Measurements from ENCODE around the gene MRPL10. TPM values are rescaled to one million over a fixed set of nuclear protein-coding genes. Genes with fewer than 3 reads are reported as not detected.
"Not testable (repeated sequence)": the region's sequence is repeated elsewhere in the genome, so short reads cannot be mapped to it uniquely, and the experiment has no call there.

The MRPL10 gene
- total RNA-seq, 1 donor = 93.2 TPM

DNA sequence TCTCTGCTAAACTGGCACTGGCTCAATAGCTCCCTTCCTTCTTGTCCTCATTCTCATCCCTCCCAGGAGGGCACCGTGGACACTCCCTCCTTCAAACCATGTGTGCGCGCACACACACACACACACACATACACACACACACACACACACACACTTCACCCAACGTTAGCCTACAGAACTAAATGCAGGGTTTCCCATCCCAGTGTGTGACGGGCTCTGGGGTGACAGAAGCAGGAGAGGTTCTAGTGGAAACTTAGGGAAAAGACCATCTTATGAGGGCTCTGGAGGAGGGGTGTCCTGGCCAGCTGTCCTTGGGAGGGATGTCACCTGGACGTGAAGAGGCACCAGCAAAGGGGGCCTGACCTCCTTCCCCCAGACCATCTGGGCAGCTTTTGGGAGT is 29.4 kb downstream of the MRPL10 start:
- DNase-seq (ENCODE audit: low read depth in 2 of 3, low spot score in 2 of 3) = no peak

DNA sequence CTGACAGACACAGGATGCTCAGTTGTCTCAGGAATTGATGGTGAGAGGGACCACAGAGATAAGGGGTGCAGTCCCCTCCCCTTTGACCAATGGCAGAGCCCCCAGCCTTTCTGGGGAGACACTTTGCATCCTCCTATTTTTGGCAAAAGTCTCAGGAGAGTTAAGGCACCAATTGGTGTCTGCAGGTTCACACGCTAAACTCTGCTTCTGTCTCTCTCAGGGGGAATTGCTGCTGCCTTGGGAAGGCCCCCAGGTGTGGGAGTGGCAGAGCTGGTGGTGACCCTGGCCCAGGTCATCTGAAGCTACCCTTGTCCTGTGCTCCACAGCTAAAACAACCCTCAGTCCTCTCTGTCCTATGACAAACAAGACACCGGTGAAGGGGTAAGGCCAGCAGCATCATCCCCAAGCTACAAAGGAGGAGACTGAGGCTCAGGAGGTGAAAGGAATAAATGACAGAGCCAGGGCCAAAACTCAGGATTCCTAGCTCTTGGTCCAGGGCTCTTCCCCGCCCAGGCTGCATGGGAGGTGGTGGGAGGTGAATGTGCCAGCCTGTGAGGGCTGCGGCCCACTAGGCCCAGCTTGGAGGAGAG is 30.1 kb downstream of the MRPL10 start:
- DNase-seq (ENCODE audit: low read depth in 2 of 3, low spot score in 2 of 3) = no peak

DNA sequence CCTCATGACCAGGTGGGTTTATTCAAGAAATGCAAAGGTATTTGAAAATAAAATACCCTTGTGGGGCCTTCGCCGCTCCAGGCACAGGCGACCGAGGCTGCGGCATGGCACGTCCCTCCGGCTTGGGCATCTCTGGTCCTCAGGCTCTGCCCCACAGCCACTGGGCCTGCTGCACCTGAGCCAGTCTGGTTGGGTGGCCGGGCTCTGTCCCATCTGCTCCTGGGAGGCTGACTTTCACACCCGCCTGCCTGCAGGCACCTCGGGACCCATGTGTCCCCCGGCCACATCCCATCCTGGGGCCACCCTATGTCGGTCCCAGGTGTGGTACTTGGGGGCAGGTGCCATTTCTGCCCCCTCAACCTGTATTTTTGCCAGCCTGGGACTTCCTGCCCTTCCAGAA is 30.7 kb downstream of the MRPL10 start:
- no peak for DNase-seq (ENCODE audit: low read depth in 2 of 3, low spot score in 2 of 3)

DNA sequence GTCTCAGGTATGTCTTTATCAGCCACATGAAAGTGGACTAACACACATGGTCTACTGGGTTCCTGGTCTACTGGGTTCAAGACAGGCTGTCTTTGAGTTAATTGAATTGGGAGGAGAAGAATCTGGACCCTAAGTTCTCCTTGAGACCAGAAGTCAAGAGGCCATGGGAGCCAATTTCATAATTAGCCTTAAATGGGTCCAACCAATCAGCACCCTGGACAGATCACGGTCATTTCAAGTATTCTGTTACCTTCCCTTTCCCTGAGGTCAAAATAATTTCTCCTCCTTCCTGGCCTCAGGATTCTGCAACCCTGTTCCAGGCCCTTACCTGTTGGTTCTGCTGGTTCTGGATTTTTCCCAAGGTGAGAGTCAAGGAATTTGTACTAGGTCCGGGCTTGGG is 33.5 kb downstream of the MRPL10 start:
- DNase-seq (ENCODE audit: low read depth in 2 of 3, low spot score in 2 of 3) = peak in 1 of 3 donors; percentile 24

DNA sequence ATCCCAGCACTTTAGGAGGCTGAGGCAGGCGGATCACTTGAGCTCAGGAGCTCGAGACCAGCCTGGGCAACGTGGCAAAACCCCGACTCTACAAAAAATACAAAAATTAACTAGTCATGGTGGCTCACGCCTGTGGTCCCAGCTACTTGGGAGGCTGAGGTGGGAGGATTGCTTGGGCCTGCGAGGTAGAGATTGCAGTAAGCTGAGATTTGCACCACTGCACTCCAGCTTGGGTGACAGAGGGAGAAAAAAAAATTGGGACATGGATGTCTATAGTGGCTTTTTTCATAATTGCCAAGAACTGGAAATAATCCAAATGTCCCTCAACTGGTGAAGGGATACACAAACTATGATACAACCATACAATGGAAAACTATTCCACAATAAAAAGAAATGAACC is 38.4 kb downstream of the MRPL10 start:
- DNase-seq (ENCODE audit: low read depth in 2 of 3, low spot score in 2 of 3) = no peak

DNA sequence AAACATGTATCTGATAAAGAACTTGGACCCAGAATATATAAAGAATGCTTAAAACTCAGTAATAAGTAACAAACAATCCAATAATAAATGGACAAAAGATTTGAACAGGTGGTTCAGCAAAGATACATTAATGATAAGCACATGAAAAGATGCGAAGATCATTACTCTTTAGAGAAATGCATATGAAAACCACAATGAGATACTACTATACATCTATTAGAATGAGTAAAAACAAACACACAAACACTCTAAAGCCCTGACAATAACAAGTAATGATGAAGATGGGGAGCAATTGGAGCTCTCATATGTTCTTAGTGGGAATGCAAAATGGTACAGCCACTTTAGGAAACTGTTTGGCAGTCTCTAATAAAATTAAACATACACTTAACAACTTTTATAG is 38.9 kb downstream of the MRPL10 start:
- no peak for DNase-seq (ENCODE audit: low read depth in 2 of 3, low spot score in 2 of 3)

DNA sequence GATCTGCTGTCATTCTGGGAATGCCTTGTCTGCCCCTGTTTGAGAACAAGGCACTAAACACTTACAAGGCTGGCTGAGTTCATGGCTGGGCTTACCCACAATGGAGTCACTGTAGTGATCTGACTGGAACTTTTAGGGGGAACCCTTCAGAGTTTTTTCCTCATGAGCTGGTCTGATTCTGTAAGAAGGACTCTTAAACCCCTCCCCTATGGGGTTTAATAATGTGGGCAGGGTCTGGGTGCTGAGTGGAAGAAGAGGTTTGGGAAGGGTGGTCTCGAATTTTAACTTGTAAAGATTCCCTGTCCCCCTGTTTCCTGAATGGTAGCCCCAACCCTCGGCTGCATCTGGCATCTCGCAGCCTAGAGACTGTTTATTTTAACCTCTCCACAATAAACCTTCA is 40.3 kb downstream of the MRPL10 start:
- no peak for DNase-seq (ENCODE audit: low read depth in 2 of 3, low spot score in 2 of 3)

DNA sequence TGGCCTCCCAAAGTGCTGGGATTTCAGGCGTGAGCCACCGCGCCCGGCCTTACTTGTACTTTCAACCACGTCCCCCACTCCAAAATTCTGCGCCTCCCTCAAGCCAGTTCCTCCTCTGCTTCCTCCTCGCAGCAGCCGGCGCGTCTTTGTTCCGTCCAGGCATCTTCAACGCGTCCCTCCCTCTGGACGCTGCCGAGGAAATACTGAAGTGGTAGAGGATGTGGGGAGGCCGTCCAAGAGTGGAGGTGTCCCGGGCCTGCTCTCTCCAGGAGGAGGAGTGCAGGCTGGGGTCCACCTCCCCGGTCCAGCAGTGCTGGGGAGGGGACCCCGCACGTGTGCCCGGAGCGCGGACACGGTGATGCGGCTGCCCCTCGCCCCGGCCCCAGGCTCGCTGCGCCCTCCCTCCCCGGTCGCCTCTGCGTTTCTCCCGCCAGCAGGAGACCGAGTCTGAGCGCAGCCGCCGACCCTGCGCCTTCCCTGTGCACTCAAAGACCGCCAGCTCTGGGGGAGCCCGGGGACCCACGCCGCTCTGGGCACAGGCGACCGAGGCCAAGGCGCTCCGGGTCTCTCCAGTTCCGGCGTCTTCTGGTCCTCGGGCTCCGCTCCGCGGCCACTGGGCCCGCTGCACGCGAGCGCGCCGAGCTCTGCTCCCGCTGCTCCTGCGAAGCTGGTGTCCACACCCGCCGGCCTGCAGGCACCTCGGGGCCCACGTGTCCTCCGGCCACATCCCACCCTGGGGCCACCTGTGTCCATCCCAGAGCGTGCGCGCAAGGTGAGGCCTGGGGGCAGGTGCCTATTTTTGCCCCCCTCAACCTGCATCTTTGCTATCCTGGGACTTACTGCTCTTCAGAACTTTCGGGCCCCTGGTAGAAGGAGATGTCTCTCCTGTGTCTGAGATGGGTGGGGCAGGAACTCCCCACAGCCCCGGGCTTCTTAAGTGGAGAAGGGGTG is 41.5 kb downstream of the MRPL10 start:
- DNase-seq (ENCODE audit: low read depth in 2 of 3, low spot score in 2 of 3) = peak in 2 of 3 donors; percentile 44 to 49

DNA sequence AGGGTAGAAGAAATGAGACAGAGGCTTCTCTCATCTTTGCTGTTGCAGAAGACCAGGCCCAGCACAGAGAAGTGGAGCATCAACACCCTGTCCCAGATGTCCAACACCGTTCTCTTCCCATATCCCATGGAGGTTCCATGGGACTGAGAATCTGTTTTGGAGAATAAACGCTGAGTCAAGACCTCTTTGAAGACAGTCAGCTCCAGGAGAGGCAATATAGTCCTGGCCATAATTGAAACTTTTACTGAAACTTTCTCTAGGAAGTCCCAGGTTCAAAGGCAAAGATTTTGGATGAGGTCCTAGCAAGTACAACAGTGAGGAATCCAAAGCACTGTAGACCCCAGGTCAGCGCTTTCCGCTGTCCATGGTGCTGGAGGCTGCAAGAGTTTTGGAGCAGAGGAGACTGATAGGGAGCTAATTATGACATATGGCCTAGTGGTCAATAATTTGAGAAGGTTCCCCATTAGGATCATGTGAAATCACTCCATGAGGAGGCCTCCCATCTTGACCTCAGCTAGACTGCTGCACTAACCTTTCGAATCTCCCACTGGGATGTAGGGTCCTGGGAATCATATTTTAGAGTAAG is 45.7 kb downstream of the MRPL10 start:
- DNase-seq (ENCODE audit: low read depth in 2 of 3, low spot score in 2 of 3) = peak in 2 of 3 donors; percentile 55 to 73

DNA sequence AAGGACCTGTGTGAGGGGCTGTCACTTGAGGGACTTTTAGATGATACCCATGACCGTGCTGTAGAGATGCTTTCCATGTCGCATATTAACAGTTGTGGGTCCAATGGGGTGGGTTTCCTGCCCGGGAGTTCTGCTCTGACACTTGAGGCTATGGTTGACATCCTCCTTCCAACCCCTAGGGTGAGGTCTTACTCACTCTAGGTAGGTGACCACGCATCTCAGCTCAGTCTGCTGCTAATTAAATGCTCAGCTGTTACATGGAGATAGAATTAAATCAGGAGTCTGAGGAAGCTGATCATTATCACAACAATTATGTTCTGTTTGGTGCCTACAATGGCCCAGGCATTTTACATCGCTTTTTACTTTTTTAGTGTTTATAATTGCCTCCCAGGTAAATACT is 49.9 kb downstream of the MRPL10 start:
- no peak for DNase-seq (ENCODE audit: low read depth in 2 of 3, low spot score in 2 of 3)

DNA sequence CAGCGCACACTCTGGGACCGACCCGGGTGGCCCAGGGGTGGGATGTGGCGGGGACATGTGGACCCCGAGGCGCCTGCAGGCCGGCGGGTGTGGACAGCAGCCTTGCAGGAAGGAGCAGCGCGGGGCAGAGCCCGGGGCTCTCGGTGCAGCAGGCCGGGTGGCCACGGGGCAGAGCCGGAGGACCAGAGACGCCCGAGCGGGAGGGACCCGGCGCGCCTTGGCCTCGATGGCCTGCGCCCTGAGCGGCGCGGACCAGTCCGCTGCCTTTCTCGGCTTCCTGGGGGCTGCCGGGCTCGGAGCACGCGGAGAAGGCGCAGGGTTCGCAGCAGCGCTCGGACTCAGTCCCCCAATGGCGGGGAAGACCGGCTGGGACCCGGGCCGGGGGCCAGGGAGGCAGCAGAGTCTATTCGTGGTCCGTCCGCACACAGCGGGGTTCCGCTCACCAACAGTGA is 53.1 kb downstream of the MRPL10 start:
- no peak for DNase-seq (ENCODE audit: low read depth in 2 of 3, low spot score in 2 of 3)

DNA sequence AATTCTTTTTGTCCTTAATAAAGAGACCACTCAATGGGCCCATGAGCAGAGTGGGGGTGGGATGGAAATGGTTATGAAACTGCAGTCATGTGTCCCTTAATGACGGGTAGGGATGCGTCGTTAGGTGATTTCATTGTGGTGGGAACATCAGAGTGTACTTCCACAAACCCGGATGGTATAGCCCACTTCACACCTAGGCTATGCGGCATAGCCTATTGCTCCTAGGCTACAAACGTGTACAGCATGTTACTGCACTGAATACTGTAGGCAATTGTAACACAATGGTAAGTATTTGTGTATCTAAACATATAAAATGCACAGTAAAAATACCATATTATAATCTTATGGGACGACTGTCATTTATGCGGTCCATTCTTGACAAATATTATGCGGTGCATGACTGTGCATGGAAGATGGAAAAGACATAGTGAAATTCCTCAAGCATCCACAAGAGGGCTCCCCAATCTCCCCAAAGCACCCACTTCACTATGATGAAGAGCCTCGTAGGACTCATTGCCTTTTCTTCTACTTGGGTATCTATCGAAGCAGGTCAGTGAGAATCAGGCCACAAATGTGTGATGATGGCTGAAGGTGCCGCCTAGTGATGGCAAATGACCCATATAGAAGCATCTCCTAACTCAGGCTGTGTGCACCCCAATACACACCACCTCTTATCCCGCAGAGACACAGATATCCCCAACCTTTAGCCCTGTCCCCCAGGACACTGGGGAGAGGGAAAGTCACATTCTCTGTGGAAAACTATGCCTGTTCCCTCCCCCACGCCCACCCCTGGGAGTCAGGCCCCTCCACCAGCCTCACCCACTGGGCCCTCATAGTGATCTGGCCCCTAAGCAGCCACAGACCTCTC is 54.8 kb downstream of the MRPL10 start:
- peak in 2 of 3 donors; percentile 18 to 71 for DNase-seq (ENCODE audit: low read depth in 2 of 3, low spot score in 2 of 3)

DNA sequence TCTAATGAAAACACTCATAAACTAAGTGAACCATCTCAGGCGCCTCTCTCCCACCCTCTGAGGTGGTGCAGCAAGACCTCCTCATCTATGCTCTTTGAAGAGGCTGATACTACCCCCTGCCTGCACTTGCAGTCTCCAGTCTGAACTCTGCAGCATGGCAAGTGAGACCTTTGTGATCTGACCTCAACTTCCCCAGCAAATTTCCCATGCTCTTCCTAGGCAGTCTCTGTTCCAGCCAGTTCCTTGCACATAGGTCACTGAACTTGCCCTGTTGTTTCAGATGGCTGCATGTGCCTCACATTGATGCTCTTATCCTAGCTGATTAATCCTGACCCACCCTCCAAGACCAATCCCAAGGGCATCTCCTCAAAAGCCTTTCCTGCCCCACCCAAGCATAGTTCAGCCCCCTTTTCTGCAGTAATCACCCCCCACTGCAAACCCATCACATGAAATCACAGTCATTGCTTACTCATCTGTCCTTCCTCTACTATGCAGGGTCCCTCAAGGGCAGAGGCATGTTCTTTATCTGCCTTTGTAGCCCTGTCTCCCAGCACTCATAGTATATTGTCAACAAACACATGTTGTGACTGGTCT is 56.3 kb downstream of the MRPL10 start:
- DNase-seq (ENCODE audit: low read depth in 2 of 3, low spot score in 2 of 3) = no peak

DNA sequence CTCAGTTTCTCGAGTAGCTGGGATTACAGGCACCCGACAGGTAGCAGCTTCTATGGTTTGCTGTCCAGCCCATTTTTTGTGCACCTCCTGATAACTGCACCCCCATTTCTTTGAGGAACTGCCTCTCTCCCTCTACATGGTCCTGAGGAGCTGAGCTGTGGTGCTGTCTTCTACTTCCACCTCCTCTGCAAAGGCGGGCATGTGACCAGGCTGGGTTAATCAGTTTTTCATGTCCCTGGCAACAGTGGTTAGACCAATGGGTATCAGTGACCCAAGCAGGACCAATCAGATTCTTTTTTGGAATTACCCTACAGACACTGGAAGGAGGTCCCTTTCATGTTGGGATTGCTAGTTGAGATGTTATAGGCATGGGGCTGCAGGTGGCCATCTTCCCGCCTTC is 57.0 kb downstream of the MRPL10 start:
- DNase-seq (ENCODE audit: low read depth in 2 of 3, low spot score in 2 of 3) = no peak

DNA sequence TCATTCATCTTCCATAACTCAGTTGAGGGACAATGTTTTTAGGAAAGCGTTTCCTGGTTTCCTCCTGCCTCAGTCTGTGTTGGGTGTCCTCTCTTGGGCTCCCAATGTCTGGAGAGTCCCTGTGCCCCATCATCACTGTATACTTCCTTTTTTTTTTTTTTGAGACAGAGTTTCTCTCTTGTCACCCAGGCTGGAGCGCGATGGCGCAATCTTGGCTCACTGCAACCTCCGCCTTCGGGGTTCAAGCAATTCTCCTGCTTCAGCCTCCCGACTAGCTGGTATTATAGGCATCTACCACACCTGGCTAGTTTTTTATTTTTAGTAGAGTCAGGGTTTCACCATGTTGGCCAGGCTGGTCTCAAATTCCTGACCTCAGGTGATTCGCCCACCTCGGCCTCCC is 57.7 kb downstream of the MRPL10 start:
- not testable (repeated sequence) for DNase-seq (ENCODE audit: low read depth in 2 of 3, low spot score in 2 of 3)

Other genes with a start within 250 kb of the MRPL10 start
- 190 TPM for gene KPNB1, start 181.6 kb downstream of the MRPL10 start, total RNA-seq
- 9.4 TPM for gene TBKBP1, start 137.4 kb downstream of the MRPL10 start, total RNA-seq
- gene TBX21, start 98.3 kb downstream of the MRPL10 start, total RNA-seq = 0.27 TPM
- 29.6 TPM for gene OSBPL7, start 9.7 kb downstream of the MRPL10 start, total RNA-seq
- 0.27 TPM for gene LRRC46, start 129 bp upstream of the MRPL10 start, total RNA-seq
- 110 TPM for gene SCRN2, start 9.7 kb upstream of the MRPL10 start, total RNA-seq
- gene SP6, start 19.6 kb upstream of the MRPL10 start, total RNA-seq = 0.27 TPM
- 7.5 TPM for gene SP2, start 64.7 kb upstream of the MRPL10 start, total RNA-seq
- gene PNPO, start 110.0 kb upstream of the MRPL10 start, total RNA-seq = 26.7 TPM
- not detected for gene PRR15L, start 126.3 kb upstream of the MRPL10 start, total RNA-seq
- gene CDK5RAP3, start 139.6 kb upstream of the MRPL10 start, total RNA-seq = 102 TPM
- not detected for gene COPZ2, start 206.3 kb upstream of the MRPL10 start, total RNA-seq
- gene NFE2L1, start 216.8 kb upstream of the MRPL10 start, total RNA-seq = 39.0 TPM

Measured in hematopoietic multipotent progenitor cell (in vitro differentiated cells).